ENCODE results near the gene PLA2G4C. TPM values are rescaled to one million over a fixed set of nuclear protein-coding genes. Genes with fewer than 3 reads are reported as not detected.
A peak's percentile ranks its signal among the peaks of the same experiment; 100 is the strongest.

The PLA2G4C gene
- total RNA-seq, 6 donors from 2014 or later = 7.3 to 39.8 (median 14.2) TPM

- ATAC-seq (ENCODE audit: low FRiP score in 2 of 2) (no peak), DNase-seq (no peak)
- no peaks in the 10 kb centered on the region for H3K36me3 ChIP-seq
- H3K27me3 ChIP-seq = no peaks in the 10 kb centered on the region
- H3K4me1 ChIP-seq = no peaks in the 10 kb centered on the region
- H3K9me3 ChIP-seq = peaks cover 0 to 8% (median 0%) of the 10 kb centered on the region in 4 donors
- TF ChIP-seq POLR2AphosphoS5 (IDR thresholded peaks at IDR 0.05) (no peak), CTCF (IDR thresholded peaks at IDR 0.05) (no peak), EP300 (IDR thresholded peaks at IDR 0.05) (no peak), POLR2A (IDR thresholded peaks at IDR 0.05) (no peak)
- H3K27ac ChIP-seq = no peak overlapping the region
- H3K4me3 ChIP-seq = no peak overlapping the region
- 57 to 60% methylated on average over 2 of the region's 2 CpGs for WGBS, 2 donors
These were observed 68.6 kb downstream of the PLA2G4C start for GRCh38 chr19:48041877-48042580.

GRCh38 chr19:48036765-48037164 lies 73.9 kb downstream of the PLA2G4C start:
- Histone ChIP-seq H3K9me3 (peaks cover 0 to 15% (median 4%) of the 10 kb centered on the region in 4 donors), H3K27me3 (no peaks in the 10 kb centered on the region), H3K4me1 (no peaks in the 10 kb centered on the region), H3K27ac (no peak overlapping the region), H3K4me3 (no peak overlapping the region), H3K36me3 (no peaks in the 10 kb centered on the region)
- ATAC-seq (ENCODE audit: low FRiP score in 2 of 2) (no peak), DNase-seq (no peak)
- 79 to 95% methylated on average over 2 of the region's 2 CpGs for WGBS, 2 donors
- TF ChIP-seq CTCF (IDR thresholded peaks at IDR 0.05) (no peak), POLR2AphosphoS5 (IDR thresholded peaks at IDR 0.05) (no peak), EP300 (IDR thresholded peaks at IDR 0.05) (no peak), POLR2A (IDR thresholded peaks at IDR 0.05) (no peak)

GRCh38 chr19:48033604-48034003 lies 77.0 kb downstream of the PLA2G4C start:
- H3K36me3 ChIP-seq = no peaks in the 10 kb centered on the region
- H3K9me3 ChIP-seq = peaks cover 0 to 15% (median 4%) of the 10 kb centered on the region in 4 donors
- ATAC-seq (ENCODE audit: low FRiP score in 2 of 2) = no peak
- no peak overlapping the region for H3K4me3 ChIP-seq
- 64 to 87% methylated on average over 5 of the region's 5 CpGs for WGBS, 2 donors
- H3K27ac ChIP-seq = no peak overlapping the region
- DNase-seq = no peak
- no peaks in the 10 kb centered on the region for H3K27me3 ChIP-seq
- H3K4me1 ChIP-seq = no peaks in the 10 kb centered on the region
- TF ChIP-seq POLR2AphosphoS5 (IDR thresholded peaks at IDR 0.05) (no peak), CTCF (IDR thresholded peaks at IDR 0.05) (no peak), EP300 (IDR thresholded peaks at IDR 0.05) (no peak), POLR2A (IDR thresholded peaks at IDR 0.05) (no peak)

GRCh38 chr19:48030073-48030472 lies 80.5 kb downstream of the PLA2G4C start:
- no peak for TF ChIP-seq POLR2A (IDR thresholded peaks at IDR 0.05)
- no peak for TF ChIP-seq EP300 (IDR thresholded peaks at IDR 0.05)
- no peak for TF ChIP-seq CTCF (IDR thresholded peaks at IDR 0.05)
- TF ChIP-seq POLR2AphosphoS5 (IDR thresholded peaks at IDR 0.05) = no peak
- H3K27me3 ChIP-seq = no peaks in the 10 kb centered on the region
- ATAC-seq (ENCODE audit: low FRiP score in 2 of 2) (peak in 1 of 2 donors; percentile 15), DNase-seq (no peak)
- no peaks in the 10 kb centered on the region for H3K4me1 ChIP-seq
- H3K9me3 ChIP-seq = no peaks in the 10 kb centered on the region
- no peak overlapping the region for H3K4me3 ChIP-seq
- 66 to 77% methylated on average over 10 of the region's 10 CpGs for WGBS, 2 donors
- H3K36me3 ChIP-seq = no peaks in the 10 kb centered on the region
- H3K27ac ChIP-seq = no peak overlapping the region

- H3K36me3 ChIP-seq = no peaks in the 10 kb centered on the region
- no peak for TF ChIP-seq EP300 (IDR thresholded peaks at IDR 0.05)
- TF ChIP-seq POLR2A (IDR thresholded peaks at IDR 0.05) = no peak
- no peak for TF ChIP-seq CTCF (IDR thresholded peaks at IDR 0.05)
- TF ChIP-seq POLR2AphosphoS5 (IDR thresholded peaks at IDR 0.05) = no peak
- H3K27ac ChIP-seq = no peak overlapping the region
- no peak overlapping the region for H3K4me3 ChIP-seq
- H3K9me3 ChIP-seq = no peaks in the 10 kb centered on the region
- 81 to 83% methylated on average over 7 of the region's 7 CpGs for WGBS, 2 donors
- DNase-seq = no peak
- ATAC-seq (ENCODE audit: low FRiP score in 2 of 2) = no peak
- no peaks in the 10 kb centered on the region for H3K4me1 ChIP-seq
- H3K27me3 ChIP-seq = no peaks in the 10 kb centered on the region
These were observed 81.2 kb downstream of the PLA2G4C start for GRCh38 chr19:48029431-48029830.

Data from upper lobe of left lung (tissue), 6 donors.